Neural progenitor cell (in vitro differentiated cells): ENCODE results near the gene RNF157. TPM values are rescaled to one million over a fixed set of nuclear protein-coding genes. Genes with fewer than 3 reads are reported as not detected.

Source experiments
- DNase-seq: peaks from one replicate; pipeline ENCODE4 v3.0.0-alpha.2; 2016; ENCODE audit warnings: low spot score
- H2AFZ ChIP-seq: fragments of 200-600 bp; sonication (generic); replicated peaks from 2 replicates; pipeline ENCODE4 v1.6.1; 2016; ENCODE audit warnings: antibody characterized with exemption
- H3F3A ChIP-seq: fragments of 200-600 bp; sonication (generic); 2 replicates; pipeline ENCODE4 v1.6.1; 2016; ENCODE audit warnings: antibody characterized with exemption, low read depth
- H3K27ac ChIP-seq: fragments of 200-600 bp; sonication (generic); 2 replicates; pipeline ENCODE4 v1.5.1; 2016; ENCODE audit warnings: mild to moderate bottlenecking
- H3K27me3 ChIP-seq: fragments of 200-600 bp; sonication (generic); 2 replicates; pipeline ENCODE4 v1.6.1; 2016; ENCODE audit warnings: mild to moderate bottlenecking, moderate library complexity
- H3K36me3 ChIP-seq: fragments of 200-600 bp; sonication (generic); 2 replicates; pipeline ENCODE4 v1.5.1; 2016
- H3K4me1 ChIP-seq: fragments of 200-600 bp; sonication (generic); 2 replicates; pipeline ENCODE4 v1.6.1; 2016; ENCODE audit warnings: mixed run types
- H3K4me2 ChIP-seq: fragments of 200-600 bp; sonication (generic); 2 replicates; pipeline ENCODE4 v1.6.1; 2016
- H3K4me3 ChIP-seq: fragments of 200-600 bp; sonication (generic); 2 replicates; pipeline ENCODE4 v1.5.1; 2016
- H3K79me2 ChIP-seq: fragments of 200-600 bp; sonication (generic); 2 replicates; pipeline ENCODE4 v1.6.1; 2016; ENCODE audit warnings: low read depth
- H3K9ac ChIP-seq: fragments of 200-600 bp; sonication (generic); 2 replicates; pipeline ENCODE4 v1.6.1; 2016
- H3K9me3 ChIP-seq: fragments of 200-600 bp; sonication (generic); 2 replicates; pipeline ENCODE4 v1.5.1; 2016; ENCODE audit warnings: low read depth
- H4K20me1 ChIP-seq: fragments of 200-600 bp; sonication (generic); 2 replicates; pipeline ENCODE4 v1.6.1; 2016; ENCODE audit warnings: low read depth
- H3K27ac Mint-ChIP-seq: 3 replicates; pipeline ENCODE4 v1.8.0; 2021; ENCODE audit warnings: mixed read lengths
- H3K27me3 Mint-ChIP-seq: 2 replicates; pipeline ENCODE4 v1.8.0; 2022; ENCODE audit warnings: low read depth, mild to moderate bottlenecking, inconsistent platforms, moderate library complexity, mixed read lengths; ENCODE audit not compliant: insufficient read depth
- H3K36me3 Mint-ChIP-seq: 3 replicates; pipeline ENCODE4 v1.8.0; 2021; ENCODE audit warnings: mixed read lengths
- H3K4me1 Mint-ChIP-seq: 3 replicates; pipeline ENCODE4 v1.8.0; 2021; ENCODE audit warnings: mixed read lengths
- H3K4me3 Mint-ChIP-seq: 3 replicates; pipeline ENCODE4 v1.8.0; 2021; ENCODE audit warnings: mild to moderate bottlenecking, moderate library complexity, mixed read lengths
- H3K9me3 Mint-ChIP-seq: 3 replicates; pipeline ENCODE4 v1.8.0; 2020; ENCODE audit warnings: mixed read lengths
- EZH2 ChIP-seq: fragments of 200-600 bp; sonication (generic); IDR thresholded peaks from 2 replicates; pipeline ENCODE4 v1.6.1; 2017; ENCODE audit warnings: antibody characterized with exemption, mild to moderate bottlenecking, moderate library complexity
- EZH2phosphoT487 ChIP-seq: fragments of 200-600 bp; sonication (generic); IDR thresholded peaks from 2 replicates; pipeline ENCODE4 v1.6.1; 2017; ENCODE audit warnings: antibody characterized with exemption
- total RNA-seq: library from RNA; depleted of rRNA; stranded (reverse); fragments of >200 nt; gene quantifications from 2 replicates; pipeline ENCODE4 v1.2.3, GENCODE V29; 2015; ENCODE audit warnings: low replicate concordance
- TF ChIP-seq, protein P1 (sequence below): fragments of 200-600 bp; sonication (generic); IDR thresholded peaks from 2 replicates; pipeline ENCODE4 v1.5.1; 2017; ENCODE audit warnings: antibody characterized with exemption, mild to moderate bottlenecking

Gene RNF157
- total RNA-seq, 1 donor from 2014 or later: 21.0 TPM

DNA sequence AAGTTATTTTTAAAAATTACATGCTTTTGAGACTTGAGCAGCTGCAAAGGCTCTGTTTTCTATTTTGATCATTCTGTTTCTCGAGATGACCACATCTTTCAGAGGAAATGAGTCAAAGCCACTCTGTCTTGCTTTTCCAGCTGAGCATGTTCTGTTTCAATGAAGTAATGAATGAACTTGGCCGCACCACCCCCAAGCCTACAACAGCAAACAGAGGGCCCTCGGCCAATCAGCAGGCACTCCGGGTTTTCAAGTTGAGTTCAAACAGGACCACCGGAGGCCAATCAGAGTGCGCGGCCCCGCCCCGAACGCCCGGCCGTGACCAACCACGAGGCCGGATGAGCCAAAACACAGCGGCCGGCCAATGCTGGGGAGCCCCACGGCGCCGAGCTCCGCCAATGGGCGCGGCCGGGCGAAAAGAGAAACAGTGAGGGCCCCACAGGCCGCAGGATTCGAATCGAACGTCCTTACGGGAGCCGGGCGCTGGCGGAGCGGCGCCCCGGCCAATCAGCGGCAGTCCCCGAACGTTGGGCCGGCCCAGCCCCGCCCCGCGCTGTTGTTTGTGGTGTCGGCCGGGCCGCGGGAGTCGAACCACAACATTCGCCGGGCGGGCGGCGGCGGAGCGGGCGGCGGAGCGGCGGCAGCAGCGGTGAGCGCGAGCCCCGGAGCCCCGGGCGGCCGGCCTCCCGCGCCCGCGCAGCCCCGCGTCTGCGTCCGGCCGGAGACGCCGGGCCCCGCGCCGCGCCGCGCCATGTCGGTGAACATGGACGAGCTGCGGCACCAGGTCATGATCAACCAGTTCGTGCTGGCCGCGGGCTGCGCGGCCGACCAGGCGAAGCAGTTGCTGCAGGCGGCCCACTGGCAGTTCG lies 24.7 kb upstream of the RNF157 start, which contains the start of gene UBALD2:
Gene UBALD2, plus strand, starts transcription at position 594 of the 869 bp plus-strand sequence. Its CDS starts 158 bp downstream, at position 752.
- peaks cover 44% of the 10 kb centered on the region for H3K4me1 Mint-ChIP-seq
- H3K27me3 ChIP-seq: no peaks in the 10 kb centered on the region
- peaks cover 5% of the 10 kb centered on the region for H3K36me3 Mint-ChIP-seq
- H3K4me2 ChIP-seq: peak within 1 kb of the TSS; percentile 91
- H3K9me3 Mint-ChIP-seq: no peaks in the 10 kb centered on the region
- H3K36me3 ChIP-seq: no peaks in the 10 kb centered on the region
- no peak within 1 kb of the TSS for H3K27ac ChIP-seq
- no peak within 1 kb of the TSS for H2AFZ ChIP-seq
- H3K79me2 ChIP-seq: peaks cover 44% of the 10 kb centered on the region
- peak; percentile 98 for DNase-seq
- H3K9me3 ChIP-seq: no peaks in the 10 kb centered on the region
- H3K4me3 ChIP-seq: peak within 1 kb of the TSS; percentile 87
- H3K4me1 ChIP-seq: peaks cover 24% of the 10 kb centered on the region
- H3K27ac Mint-ChIP-seq: peak within 1 kb of the TSS; percentile 81
- H3K4me3 Mint-ChIP-seq: peak within 1 kb of the TSS; percentile 93
- H3K9ac ChIP-seq: peak within 1 kb of the TSS; percentile 51
- peaks cover 10% of the 10 kb centered on the region for H3F3A ChIP-seq
- peaks cover 9% of the 10 kb centered on the region for H4K20me1 ChIP-seq
- H3K27me3 Mint-ChIP-seq: peaks cover 7% of the 10 kb centered on the region
- TF ChIP-seq EZH2phosphoT487 (no peak), EZH2 (no peak)
- TF ChIP-seq, protein P1, sequence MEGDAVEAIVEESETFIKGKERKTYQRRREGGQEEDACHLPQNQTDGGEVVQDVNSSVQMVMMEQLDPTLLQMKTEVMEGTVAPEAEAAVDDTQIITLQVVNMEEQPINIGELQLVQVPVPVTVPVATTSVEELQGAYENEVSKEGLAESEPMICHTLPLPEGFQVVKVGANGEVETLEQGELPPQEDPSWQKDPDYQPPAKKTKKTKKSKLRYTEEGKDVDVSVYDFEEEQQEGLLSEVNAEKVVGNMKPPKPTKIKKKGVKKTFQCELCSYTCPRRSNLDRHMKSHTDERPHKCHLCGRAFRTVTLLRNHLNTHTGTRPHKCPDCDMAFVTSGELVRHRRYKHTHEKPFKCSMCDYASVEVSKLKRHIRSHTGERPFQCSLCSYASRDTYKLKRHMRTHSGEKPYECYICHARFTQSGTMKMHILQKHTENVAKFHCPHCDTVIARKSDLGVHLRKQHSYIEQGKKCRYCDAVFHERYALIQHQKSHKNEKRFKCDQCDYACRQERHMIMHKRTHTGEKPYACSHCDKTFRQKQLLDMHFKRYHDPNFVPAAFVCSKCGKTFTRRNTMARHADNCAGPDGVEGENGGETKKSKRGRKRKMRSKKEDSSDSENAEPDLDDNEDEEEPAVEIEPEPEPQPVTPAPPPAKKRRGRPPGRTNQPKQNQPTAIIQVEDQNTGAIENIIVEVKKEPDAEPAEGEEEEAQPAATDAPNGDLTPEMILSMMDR: no peak

DNA sequence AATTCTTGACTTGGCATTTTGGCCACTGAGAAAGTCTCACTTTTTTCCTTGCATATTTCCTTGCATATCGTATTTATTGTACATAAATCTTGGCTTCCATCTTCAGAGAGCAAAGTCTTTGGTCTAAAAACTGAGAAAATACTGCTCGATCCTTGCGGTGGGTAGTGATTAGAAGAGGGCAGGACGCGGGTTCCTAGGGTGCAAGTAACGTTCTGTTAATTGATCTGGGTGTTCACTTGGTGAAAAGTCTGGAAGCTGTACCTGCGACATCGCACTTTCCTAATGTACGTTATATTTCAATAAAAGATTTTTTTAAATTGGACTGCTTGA lies 24.1 kb upstream of the RNF157 start:
- TF ChIP-seq, protein P1: no peak
- no peak for TF ChIP-seq EZH2
- TF ChIP-seq EZH2phosphoT487: no peak
- no peak overlapping the region for H2AFZ ChIP-seq
- H3K27me3 ChIP-seq: no peaks in the 10 kb centered on the region
- H3K27ac Mint-ChIP-seq: peak overlapping the region; percentile 81
- peaks cover 16% of the 10 kb centered on the region for H3F3A ChIP-seq
- peak overlapping the region; percentile 40 for H3K4me2 ChIP-seq
- H3K27me3 Mint-ChIP-seq: peaks cover 7% of the 10 kb centered on the region
- no peak overlapping the region for H3K27ac ChIP-seq
- peaks cover 5% of the 10 kb centered on the region for H3K36me3 Mint-ChIP-seq
- DNase-seq: no peak
- H3K9me3 ChIP-seq: no peaks in the 10 kb centered on the region
- H4K20me1 ChIP-seq: peaks cover 4% of the 10 kb centered on the region
- H3K4me1 ChIP-seq: peaks cover 30% of the 10 kb centered on the region
- peak overlapping the region; percentile 83 for H3K4me3 Mint-ChIP-seq
- H3K9me3 Mint-ChIP-seq: no peaks in the 10 kb centered on the region
- H3K36me3 ChIP-seq: no peaks in the 10 kb centered on the region
- peaks cover 40% of the 10 kb centered on the region for H3K79me2 ChIP-seq
- no peak overlapping the region for H3K4me3 ChIP-seq
- peaks cover 46% of the 10 kb centered on the region for H3K4me1 Mint-ChIP-seq
- H3K9ac ChIP-seq: no peak overlapping the region

DNA sequence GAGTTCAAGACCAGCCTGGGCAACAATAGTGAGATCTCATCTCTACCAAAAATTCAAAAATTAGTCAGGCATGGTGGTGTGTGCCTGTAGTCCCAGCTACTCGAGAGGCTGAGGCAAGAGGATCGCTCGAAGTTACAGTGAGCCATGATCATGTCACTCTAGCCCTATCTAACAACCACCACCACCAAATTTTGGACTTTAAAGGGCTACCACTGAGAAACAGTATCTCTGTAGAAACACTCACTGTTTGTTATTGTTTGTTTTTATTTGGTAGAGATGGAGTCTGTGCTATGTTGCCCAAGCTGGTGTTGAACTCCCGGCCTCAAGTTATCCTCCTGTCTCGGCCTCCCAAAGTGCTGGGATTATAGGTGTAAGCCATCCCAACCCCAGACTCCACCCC lies 23.6 kb upstream of the RNF157 start:
- peaks cover 11% of the 10 kb centered on the region for H3K27me3 Mint-ChIP-seq
- Histone ChIP-seq H3K79me2 (peaks cover 35% of the 10 kb centered on the region), H4K20me1 (no peaks in the 10 kb centered on the region), H3K4me2 (no peak overlapping the region), H3K4me1 (peaks cover 35% of the 10 kb centered on the region), H3K27me3 (no peaks in the 10 kb centered on the region), H3F3A (peaks cover 21% of the 10 kb centered on the region), H2AFZ (no peak overlapping the region), H3K9ac (no peak overlapping the region), H3K9me3 (no peaks in the 10 kb centered on the region), H3K4me3 (no peak overlapping the region), H3K36me3 (no peaks in the 10 kb centered on the region), H3K27ac (no peak overlapping the region)
- no peak for TF ChIP-seq EZH2phosphoT487
- TF ChIP-seq EZH2: no peak
- TF ChIP-seq, protein P1: no peak
- peaks cover 45% of the 10 kb centered on the region for H3K4me1 Mint-ChIP-seq
- no peaks in the 10 kb centered on the region for H3K9me3 Mint-ChIP-seq
- no peak overlapping the region for H3K27ac Mint-ChIP-seq
- H3K36me3 Mint-ChIP-seq: peaks cover 5% of the 10 kb centered on the region
- peak overlapping the region; percentile 83 for H3K4me3 Mint-ChIP-seq
- DNase-seq: no peak
